IPS-18a (cell line): Measurements from ENCODE around the gene PTPRH.
A peak's percentile ranks its signal among the peaks of the same experiment; 100 is the strongest.

Source experiments
- H3K27ac ChIP-seq: one replicate; pipeline ENCODE4 v1.5.1; 2013; ENCODE audit warnings: low read length
- H3K27me3 ChIP-seq: one replicate; pipeline ENCODE4 v1.6.1; 2013; ENCODE audit warnings: mild to moderate bottlenecking, low read length; ENCODE audit not compliant: control insufficient read depth, insufficient read depth
- H3K36me3 ChIP-seq: one replicate; pipeline ENCODE4 v1.6.1; 2013; ENCODE audit warnings: low read depth, low read length; ENCODE audit not compliant: control insufficient read depth
- H3K4me1 ChIP-seq: one replicate; pipeline ENCODE4 v1.6.1; 2013; ENCODE audit warnings: low read depth, low read length; ENCODE audit not compliant: control insufficient read depth
- H3K4me3 ChIP-seq: one replicate; pipeline ENCODE4 v1.5.1; 2013; ENCODE audit warnings: low read length
- H3K9ac ChIP-seq: one replicate; pipeline ENCODE4 v1.6.1; 2013; ENCODE audit warnings: mild to moderate bottlenecking, low read length, moderate library complexity
- H3K9me3 ChIP-seq: one replicate; pipeline ENCODE4 v1.6.1; 2013; ENCODE audit warnings: low read depth, low read length; ENCODE audit not compliant: control insufficient read depth

PTPRH gene

DNA sequence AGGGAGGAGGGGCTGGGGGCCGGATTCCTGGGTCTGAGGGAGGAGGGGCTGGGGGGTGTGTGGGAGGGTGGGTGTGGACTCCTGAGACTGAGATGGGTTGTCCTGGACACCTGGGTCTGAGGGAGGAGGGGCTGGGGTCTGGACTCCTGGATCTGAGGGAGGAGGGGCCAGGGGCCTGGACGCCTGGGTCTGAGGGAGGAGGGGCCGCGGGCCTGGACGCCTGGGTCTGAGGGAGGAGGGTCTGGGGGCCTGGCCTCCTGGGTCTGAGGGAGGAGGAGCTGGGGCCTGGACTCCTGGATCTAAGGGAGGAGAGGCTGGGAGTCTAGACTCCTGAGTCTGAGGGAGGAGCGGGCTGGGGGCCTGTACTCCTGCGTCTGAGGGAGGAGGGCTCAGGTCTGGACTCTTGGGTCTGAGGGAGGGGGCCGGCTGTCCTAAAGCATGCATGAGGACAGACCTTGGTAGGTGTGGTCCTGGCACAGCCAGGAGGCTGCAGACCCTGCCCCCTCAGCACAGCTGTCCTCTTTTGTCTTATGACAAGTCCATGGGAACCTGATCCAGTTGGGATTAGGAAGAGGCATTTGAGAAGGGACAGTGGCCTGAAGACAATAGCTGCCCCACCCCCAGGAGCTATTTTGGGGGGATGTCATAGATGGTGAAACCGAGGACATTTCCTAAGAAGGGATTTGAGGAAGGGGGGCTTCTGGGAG, 61.6 kb downstream of the PTPRH start:
- H3K4me1 ChIP-seq, result peaks cover 22% of the 10 kb centered on the region

GRCh38 chr19:55146705-55147273, 62.5 kb downstream of the PTPRH start:
- Histone ChIP-seq H3K9ac (no peak overlapping the region), H3K27ac (no peak overlapping the region)

More for the DNA sequence above, 61.6 kb downstream of the PTPRH start:
- no peak overlapping the region for H3K4me3 ChIP-seq
- H3K27me3 ChIP-seq, result no peaks in the 10 kb centered on the region
- H3K9ac ChIP-seq, result no peak overlapping the region
- H3K27ac ChIP-seq, result no peak overlapping the region
- H3K9me3 ChIP-seq, result no peaks in the 10 kb centered on the region
- H3K36me3 ChIP-seq, result peaks cover 3% of the 10 kb centered on the region

DNA sequence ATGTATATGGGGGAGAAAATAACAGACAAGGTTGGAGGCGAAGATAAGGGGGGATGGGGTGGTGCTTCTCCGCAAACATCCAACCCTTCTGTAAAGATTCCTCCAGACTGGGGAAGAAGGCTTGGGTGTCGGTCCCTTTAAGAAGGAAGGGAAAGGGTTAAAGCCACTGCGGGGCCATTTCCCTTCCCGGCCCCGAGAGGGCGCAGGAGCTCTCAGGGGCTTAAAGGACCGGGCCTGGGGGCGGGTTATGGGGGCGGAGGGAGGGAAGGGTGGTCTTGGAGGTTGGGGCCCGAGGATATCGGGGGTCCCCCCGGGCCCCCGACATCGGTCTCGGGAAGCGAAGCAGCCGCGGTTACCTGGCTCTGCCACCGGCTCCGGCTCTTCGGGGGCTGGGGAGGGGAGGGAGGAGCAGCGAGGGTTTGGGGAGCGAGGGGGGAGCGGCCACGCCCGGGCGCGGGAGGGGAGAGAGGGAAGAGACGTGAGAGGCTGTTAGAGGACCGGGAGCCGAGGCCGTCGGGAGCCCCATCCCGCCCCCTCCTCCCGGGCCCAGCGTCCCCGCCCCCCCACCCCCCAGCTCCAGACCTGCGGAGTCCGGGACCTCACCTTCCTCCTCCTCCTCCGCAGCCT, 63.1 kb downstream of the PTPRH start:
- H3K27me3 ChIP-seq, result no peaks in the 10 kb centered on the region
- H3K9ac ChIP-seq, result no peak overlapping the region
- peak overlapping the region; percentile 62 for H3K4me3 ChIP-seq
- peaks cover 22% of the 10 kb centered on the region for H3K4me1 ChIP-seq
- peaks cover 3% of the 10 kb centered on the region for H3K36me3 ChIP-seq
- H3K27ac ChIP-seq, result no peak overlapping the region
- no peaks in the 10 kb centered on the region for H3K9me3 ChIP-seq

More at GRCh38 chr19:55146705-55147273, 62.5 kb downstream of the PTPRH start:
- Histone ChIP-seq H3K36me3 (peaks cover 3% of the 10 kb centered on the region), H3K4me1 (peaks cover 22% of the 10 kb centered on the region), H3K27me3 (no peaks in the 10 kb centered on the region), H3K4me3 (peak overlapping the region; percentile 48), H3K9me3 (no peaks in the 10 kb centered on the region)

DNA sequence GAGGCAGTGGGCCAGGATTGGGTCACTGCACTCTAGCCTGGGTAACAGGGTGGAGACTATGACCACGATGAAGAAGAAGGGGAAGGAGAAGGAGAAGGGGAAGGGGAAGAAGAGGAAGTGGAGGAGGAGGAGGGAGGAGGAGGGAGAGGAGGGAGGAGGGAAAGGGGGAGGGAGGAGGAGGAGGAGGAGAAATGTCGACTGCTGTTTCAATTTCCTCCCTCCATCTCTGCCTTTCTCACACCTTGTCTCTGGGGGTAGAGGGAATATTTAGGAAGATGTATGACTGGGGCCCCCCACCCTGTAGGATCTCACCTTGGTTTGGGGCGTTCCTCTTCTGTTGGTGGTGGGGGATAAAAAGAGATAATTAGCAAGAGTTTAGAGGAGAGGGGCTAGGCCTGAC, 64.1 kb downstream of the PTPRH start:
- no peaks in the 10 kb centered on the region for H3K27me3 ChIP-seq
- no peaks in the 10 kb centered on the region for H3K36me3 ChIP-seq
- H3K9me3 ChIP-seq, result no peaks in the 10 kb centered on the region
- no peak overlapping the region for H3K4me3 ChIP-seq
- no peak overlapping the region for H3K9ac ChIP-seq
- H3K27ac ChIP-seq, result no peak overlapping the region
- peaks cover 26% of the 10 kb centered on the region for H3K4me1 ChIP-seq

- Histone ChIP-seq H3K27ac (no peak overlapping the region), H3K9ac (no peak overlapping the region), H3K4me1 (peaks cover 4% of the 10 kb centered on the region), H3K9me3 (no peaks in the 10 kb centered on the region), H3K27me3 (no peaks in the 10 kb centered on the region), H3K4me3 (peak overlapping the region; percentile 16), H3K36me3 (no peaks in the 10 kb centered on the region)
Observed at GRCh38 chr19:55141696-55142095, 67.6 kb downstream of the PTPRH start.

DNA sequence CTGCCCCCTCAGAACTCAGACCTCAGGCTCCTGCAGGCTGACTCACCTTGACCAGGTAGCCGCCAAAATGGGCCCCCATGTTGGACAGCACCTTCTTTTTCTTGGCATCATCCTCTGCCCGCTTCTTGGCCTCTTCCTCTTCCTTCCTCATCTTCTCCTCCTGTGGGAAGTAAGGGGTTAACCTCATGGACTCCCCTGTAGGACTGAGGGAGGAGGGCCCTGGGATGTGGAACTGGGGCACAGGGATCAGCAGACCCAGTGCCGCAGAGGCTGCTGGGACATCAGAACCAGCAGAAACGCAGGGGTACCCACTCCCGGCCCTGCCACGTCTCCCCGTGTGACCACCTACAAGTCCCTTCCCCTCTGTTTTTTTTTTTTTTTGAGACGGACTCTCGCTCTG, 71.4 kb downstream of the PTPRH start:
- Histone ChIP-seq H3K4me3 (no peak overlapping the region), H3K36me3 (no peaks in the 10 kb centered on the region), H3K9ac (no peak overlapping the region), H3K9me3 (no peaks in the 10 kb centered on the region), H3K27me3 (no peaks in the 10 kb centered on the region), H3K27ac (no peak overlapping the region), H3K4me1 (peaks cover 4% of the 10 kb centered on the region)

GRCh38 chr19:55136399-55137102, 72.8 kb downstream of the PTPRH start:
- no peaks in the 10 kb centered on the region for H3K27me3 ChIP-seq
- H3K4me3 ChIP-seq, result no peak overlapping the region
- no peak overlapping the region for H3K9ac ChIP-seq
- H3K36me3 ChIP-seq, result no peaks in the 10 kb centered on the region
- H3K9me3 ChIP-seq, result no peaks in the 10 kb centered on the region
- no peak overlapping the region for H3K27ac ChIP-seq
- peaks cover 4% of the 10 kb centered on the region for H3K4me1 ChIP-seq

DNA sequence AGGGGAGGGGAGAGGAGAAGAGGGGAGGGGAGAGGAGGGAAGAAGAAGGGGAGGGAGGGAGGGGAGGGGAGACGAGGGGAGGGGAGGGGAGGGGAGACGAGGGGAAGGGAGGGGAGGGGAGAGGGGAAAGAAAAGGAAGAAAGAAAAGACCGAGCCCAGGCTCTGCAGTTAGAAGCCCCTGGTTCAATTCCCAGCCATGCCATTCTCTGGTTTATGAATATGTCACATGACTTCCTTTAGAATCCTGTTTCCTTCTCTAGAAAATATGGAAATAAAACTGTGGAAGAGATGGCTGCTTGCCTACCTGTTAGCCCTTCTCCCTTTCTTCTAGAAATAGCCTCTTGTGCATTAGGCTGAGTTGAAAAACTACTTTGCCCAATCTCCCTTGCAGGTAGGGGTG, 74.6 kb downstream of the PTPRH start:
- no peaks in the 10 kb centered on the region for H3K36me3 ChIP-seq
- H3K27ac ChIP-seq, result no peak overlapping the region

GRCh38 chr19:55133639-55134444, 75.5 kb downstream of the PTPRH start:
- H3K4me3 ChIP-seq, result no peak overlapping the region
- peaks cover 4% of the 10 kb centered on the region for H3K4me1 ChIP-seq
- H3K9ac ChIP-seq, result no peak overlapping the region
- no peaks in the 10 kb centered on the region for H3K36me3 ChIP-seq
- no peak overlapping the region for H3K27ac ChIP-seq
- no peaks in the 10 kb centered on the region for H3K9me3 ChIP-seq
- no peaks in the 10 kb centered on the region for H3K27me3 ChIP-seq

More for the DNA sequence above, 74.6 kb downstream of the PTPRH start:
- no peaks in the 10 kb centered on the region for H3K4me1 ChIP-seq
- no peak overlapping the region for H3K9ac ChIP-seq
- H3K4me3 ChIP-seq, result no peak overlapping the region
- no peaks in the 10 kb centered on the region for H3K9me3 ChIP-seq
- H3K27me3 ChIP-seq, result no peaks in the 10 kb centered on the region

DNA sequence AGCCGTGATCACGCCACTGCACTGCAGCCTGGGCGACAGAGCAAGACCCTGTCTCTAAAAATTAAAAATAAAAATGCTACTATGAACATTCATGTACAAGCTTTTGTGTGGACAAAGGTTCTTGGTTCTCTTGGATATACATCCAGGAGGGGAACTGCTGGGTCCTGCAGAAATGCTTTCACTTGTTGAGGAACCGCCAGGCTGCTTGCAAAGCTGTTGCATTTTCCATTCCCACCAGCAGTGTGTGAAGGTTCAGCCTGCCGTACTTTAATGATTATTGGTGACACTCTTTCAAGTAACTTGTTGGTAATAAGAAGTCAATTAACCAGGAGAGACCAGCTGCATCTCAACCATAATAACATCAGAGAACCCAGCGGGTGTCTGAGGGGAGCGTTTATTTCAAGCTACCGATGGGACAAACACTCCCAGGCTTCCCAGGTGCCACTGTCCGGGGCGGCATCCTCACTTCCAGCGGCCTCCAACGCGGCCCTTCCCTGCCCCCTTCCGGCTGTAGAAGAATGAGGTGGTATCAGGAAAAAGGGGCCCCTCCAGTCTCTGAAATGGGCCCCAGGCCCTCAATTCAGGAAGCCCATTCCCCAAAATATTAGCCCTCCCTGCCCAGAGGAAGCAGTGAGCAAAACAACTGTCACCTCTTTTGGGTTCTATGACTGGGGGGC, 76.7 kb downstream of the PTPRH start:
- H3K4me3 ChIP-seq, result no peak overlapping the region
- H3K4me1 ChIP-seq, result peaks cover 4% of the 10 kb centered on the region
- H3K9me3 ChIP-seq, result no peaks in the 10 kb centered on the region
- no peak overlapping the region for H3K27ac ChIP-seq
- H3K27me3 ChIP-seq, result no peaks in the 10 kb centered on the region
- H3K36me3 ChIP-seq, result no peaks in the 10 kb centered on the region
- H3K9ac ChIP-seq, result no peak overlapping the region
